Measurements from ENCODE around the gene ANXA11.
"Not testable (repeated sequence)": the region's sequence is repeated elsewhere in the genome, so short reads cannot be mapped to it uniquely, and the experiment has no call there.

The ANXA11 gene

DNA sequence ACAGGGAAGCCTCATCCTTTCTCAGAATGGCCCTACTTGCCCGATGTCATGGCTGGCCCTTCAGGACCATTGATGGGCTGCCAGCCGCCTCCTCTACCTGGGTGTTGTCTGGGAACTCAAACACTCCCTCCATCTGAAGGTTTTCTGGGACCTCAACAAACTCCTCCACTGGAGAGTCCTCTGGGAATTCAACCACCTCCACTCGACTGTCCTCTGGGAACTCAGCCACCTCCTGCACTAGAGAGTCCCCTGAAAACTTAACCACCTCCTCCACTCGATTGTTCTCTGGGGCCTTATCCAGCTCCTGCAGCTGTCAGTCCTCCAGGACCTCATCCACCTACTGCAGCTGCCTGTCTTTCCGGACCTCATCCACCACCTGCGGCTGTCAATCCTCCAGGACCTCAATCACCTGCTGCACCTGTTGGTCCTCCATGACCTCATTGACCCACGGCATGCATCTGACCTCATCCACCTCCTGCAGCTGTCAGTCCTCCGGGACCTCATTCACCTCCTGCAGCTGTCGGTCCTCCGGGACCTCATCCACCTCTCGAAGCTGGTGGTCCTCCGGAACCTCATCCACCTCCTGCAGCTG lies 47.1 kb upstream of the ANXA11 start:
- TF ChIP-seq SCRT1 (tag by site-specific recombination; IDR thresholded peaks at IDR 0.05; ENCODE audit: borderline replicate concordance) = peak; percentile 77
- TF ChIP-seq SCRT2 (tag by site-specific recombination; IDR thresholded peaks at IDR 0.05) = peak; percentile 90
- no peak for TF ChIP-seq WT1 (tag by site-specific recombination; IDR thresholded peaks at IDR 0.05)
- ChIA-PET POLR2A (no interaction called here), CTCF (interaction anchor here (0.9 to 1.2 kb wide), 4 partner anchors 103 to 715 kb away, joined by 3 to 6 read pairs (median 3); no protein-coding TSS in a partner anchor)
- no peak overlapping the region for H3K27ac ChIP-seq (ENCODE audit: extremely low read depth, low read depth, low read length)
- H3K4me1 ChIP-seq (ENCODE audit: control insufficient read depth, insufficient read depth, low read length) = no peaks in the 10 kb centered on the region
- H3K4me3 ChIP-seq (ENCODE audit: low read depth, low read length) = no peak overlapping the region
- H3K36me3 ChIP-seq (ENCODE audit: control insufficient read depth in 2 of 2, insufficient read depth in 1 of 2, low read length in 2 of 2) = no peaks in the 10 kb centered on the region
- H3K9me3 ChIP-seq (ENCODE audit: control insufficient read depth, insufficient read depth, low read depth, low read length) = no peaks in the 10 kb centered on the region

DNA sequence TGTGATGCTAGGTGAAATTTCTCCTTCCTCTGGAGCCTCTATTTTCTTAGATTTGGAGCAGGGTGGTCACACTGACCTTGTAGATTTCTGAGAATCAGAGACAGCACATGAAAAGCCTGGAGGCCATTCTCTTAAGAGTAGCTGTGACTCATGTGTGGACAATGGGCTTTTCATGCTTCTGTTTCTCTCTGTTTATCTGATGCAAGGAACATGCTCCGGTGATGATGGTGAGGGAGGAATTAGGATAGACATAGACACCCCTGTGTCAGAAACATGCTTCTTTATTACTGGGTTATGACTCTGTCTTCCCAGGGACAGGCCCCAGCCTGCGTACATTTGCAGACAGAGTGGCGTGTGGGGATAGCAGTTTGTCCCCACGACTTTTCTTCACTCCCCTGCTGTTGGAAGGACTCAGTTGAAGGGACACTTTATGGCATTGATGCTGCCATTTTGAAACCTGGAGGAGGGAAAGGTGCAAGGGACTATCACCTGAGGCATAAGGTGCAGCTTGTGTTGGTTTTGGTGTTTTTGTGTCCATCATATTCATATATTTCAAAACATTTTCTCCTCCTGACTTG lies 46.5 kb upstream of the ANXA11 start:
- POLR2A ChIA-PET; H3K4me3 ChIP-seq (ENCODE audit: low read depth, low read length); H3K36me3 ChIP-seq (ENCODE audit: control insufficient read depth in 2 of 2, insufficient read depth in 1 of 2, low read length in 2 of 2); H3K27ac ChIP-seq (ENCODE audit: extremely low read depth, low read depth, low read length); H3K4me1 ChIP-seq (ENCODE audit: control insufficient read depth, insufficient read depth, low read length); H3K9me3 ChIP-seq (ENCODE audit: control insufficient read depth, insufficient read depth, low read depth, low read length): not testable (repeated sequence)
- CTCF ChIA-PET = interaction anchor here (0.9 to 1.2 kb wide), 3 partner anchors 102 to 109 kb away, joined by 3 read pairs; no protein-coding TSS in a partner anchor

DNA sequence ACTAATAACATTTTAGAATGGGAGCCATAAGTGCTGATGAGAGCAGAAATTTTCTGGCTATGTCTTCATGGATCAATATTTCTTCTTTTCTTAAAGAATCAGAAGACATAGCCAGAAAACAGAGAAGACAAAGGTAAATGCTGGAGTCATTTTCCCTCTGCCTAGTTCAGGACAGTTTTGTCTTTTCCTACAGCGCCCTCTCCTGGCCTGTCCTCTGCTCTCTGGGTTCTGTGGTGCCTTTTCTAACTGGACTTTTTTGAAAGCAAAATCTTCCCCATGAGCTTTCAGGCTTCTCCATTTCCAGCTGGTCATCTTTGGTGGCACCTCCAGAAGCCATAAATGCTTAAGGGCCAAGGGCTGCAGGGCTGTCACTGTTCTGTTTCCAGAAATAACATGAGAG lies 45.1 kb upstream of the ANXA11 start:
- H3K4me1 ChIP-seq (ENCODE audit: control insufficient read depth, insufficient read depth, low read length); H3K9me3 ChIP-seq (ENCODE audit: control insufficient read depth, insufficient read depth, low read depth, low read length); H3K36me3 ChIP-seq (ENCODE audit: control insufficient read depth in 2 of 2, insufficient read depth in 1 of 2, low read length in 2 of 2); H3K27ac ChIP-seq (ENCODE audit: extremely low read depth, low read depth, low read length); H3K4me3 ChIP-seq (ENCODE audit: low read depth, low read length); CTCF ChIA-PET; POLR2A ChIA-PET: not testable (repeated sequence)

DNA sequence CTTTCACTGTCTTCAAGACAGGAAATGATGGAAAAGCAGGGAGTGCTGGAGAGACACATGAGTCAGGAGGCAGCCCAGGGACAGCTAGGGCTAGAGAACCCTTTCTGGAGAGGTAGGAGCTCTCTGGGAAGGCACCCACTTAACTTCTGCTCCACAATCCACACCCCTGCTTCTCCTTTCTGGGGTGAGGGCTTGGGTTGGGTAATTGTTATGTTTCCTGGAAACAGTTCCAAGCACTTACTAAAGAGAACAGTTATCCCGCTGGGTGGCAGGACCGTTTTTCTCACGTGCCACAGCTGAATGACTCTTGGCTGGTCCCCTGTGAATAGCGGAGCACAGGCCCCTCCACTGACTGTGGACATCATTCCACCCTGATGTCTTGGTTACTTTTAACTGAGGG lies 44.6 kb upstream of the ANXA11 start:
- POLR2A ChIA-PET; H3K4me1 ChIP-seq (ENCODE audit: control insufficient read depth, insufficient read depth, low read length); H3K9me3 ChIP-seq (ENCODE audit: control insufficient read depth, insufficient read depth, low read depth, low read length); CTCF ChIA-PET; H3K4me3 ChIP-seq (ENCODE audit: low read depth, low read length); H3K27ac ChIP-seq (ENCODE audit: extremely low read depth, low read depth, low read length); H3K36me3 ChIP-seq (ENCODE audit: control insufficient read depth in 2 of 2, insufficient read depth in 1 of 2, low read length in 2 of 2): not testable (repeated sequence)

GRCh38 chr10:80247611-80248010 lies 42.3 kb upstream of the ANXA11 start:
- CTCF ChIA-PET; H3K36me3 ChIP-seq (ENCODE audit: control insufficient read depth in 2 of 2, insufficient read depth in 1 of 2, low read length in 2 of 2); H3K4me1 ChIP-seq (ENCODE audit: control insufficient read depth, insufficient read depth, low read length); POLR2A ChIA-PET; H3K27ac ChIP-seq (ENCODE audit: extremely low read depth, low read depth, low read length); H3K9me3 ChIP-seq (ENCODE audit: control insufficient read depth, insufficient read depth, low read depth, low read length); H3K4me3 ChIP-seq (ENCODE audit: low read depth, low read length): not testable (repeated sequence)

DNA sequence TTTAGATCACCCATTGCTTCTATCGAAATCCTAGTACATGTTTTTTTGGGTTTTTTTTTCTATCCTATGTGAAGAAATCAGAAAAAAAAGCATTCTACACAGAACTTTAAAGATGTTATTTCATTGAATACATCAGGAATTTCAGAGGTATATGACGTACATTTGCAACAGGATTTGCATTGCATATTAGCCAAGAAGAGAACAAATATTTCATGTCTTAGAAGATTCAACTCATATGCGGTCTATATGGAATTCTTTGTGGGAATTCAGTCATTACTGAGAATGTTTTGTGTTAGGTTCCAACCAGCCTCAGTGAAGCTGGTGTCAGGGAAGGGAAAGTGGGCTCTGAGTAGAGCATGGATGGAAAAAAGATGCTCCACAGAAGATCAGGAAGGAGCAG lies 39.0 kb upstream of the ANXA11 start:
- H3K27ac ChIP-seq (ENCODE audit: extremely low read depth, low read depth, low read length); POLR2A ChIA-PET; CTCF ChIA-PET; H3K4me3 ChIP-seq (ENCODE audit: low read depth, low read length); H3K4me1 ChIP-seq (ENCODE audit: control insufficient read depth, insufficient read depth, low read length); H3K36me3 ChIP-seq (ENCODE audit: control insufficient read depth in 2 of 2, insufficient read depth in 1 of 2, low read length in 2 of 2); H3K9me3 ChIP-seq (ENCODE audit: control insufficient read depth, insufficient read depth, low read depth, low read length): not testable (repeated sequence)

DNA sequence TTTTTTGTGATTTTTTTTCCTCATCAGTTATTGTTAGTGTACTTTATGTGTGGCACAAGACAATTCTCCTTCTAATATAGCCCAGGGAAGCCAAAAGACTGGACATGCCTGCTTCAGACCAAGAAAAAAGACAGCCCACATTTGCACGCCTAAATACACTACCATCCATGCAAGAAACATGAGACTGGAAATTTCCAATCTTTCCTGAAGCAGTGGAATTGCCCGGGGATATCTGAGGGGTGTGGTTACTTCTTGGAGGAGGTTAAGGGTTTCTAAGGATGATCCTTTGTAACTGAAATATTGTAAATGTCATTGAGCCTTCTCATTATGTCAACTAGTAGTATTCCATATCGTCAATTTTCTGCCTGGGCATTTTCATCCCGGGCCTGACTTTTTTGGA lies 37.0 kb upstream of the ANXA11 start:
- H3K36me3 ChIP-seq (ENCODE audit: control insufficient read depth in 2 of 2, insufficient read depth in 1 of 2, low read length in 2 of 2); H3K4me3 ChIP-seq (ENCODE audit: low read depth, low read length); H3K4me1 ChIP-seq (ENCODE audit: control insufficient read depth, insufficient read depth, low read length); H3K9me3 ChIP-seq (ENCODE audit: control insufficient read depth, insufficient read depth, low read depth, low read length); CTCF ChIA-PET; POLR2A ChIA-PET; H3K27ac ChIP-seq (ENCODE audit: extremely low read depth, low read depth, low read length): not testable (repeated sequence)

DNA sequence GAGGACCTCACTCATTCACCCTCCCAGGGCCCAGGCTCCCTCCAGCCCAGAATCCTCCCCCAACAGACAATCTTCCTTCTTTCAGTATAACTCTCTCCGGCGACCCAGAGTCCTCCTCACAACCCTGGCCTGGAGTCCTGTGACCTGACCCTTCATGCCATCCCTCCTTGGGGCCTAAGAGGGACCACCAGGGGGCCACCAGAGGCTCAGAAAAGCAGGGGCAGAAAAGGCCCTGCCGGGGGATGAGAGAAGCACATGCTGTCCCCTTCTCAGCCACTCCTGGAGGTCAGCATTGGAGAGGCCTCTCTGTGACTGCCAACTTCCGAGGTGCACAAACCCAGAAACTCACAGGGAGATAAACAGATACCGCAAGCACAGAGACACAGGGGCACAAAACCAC lies 31.1 kb upstream of the ANXA11 start:
- H3K36me3 ChIP-seq (ENCODE audit: control insufficient read depth in 2 of 2, insufficient read depth in 1 of 2, low read length in 2 of 2); H3K4me1 ChIP-seq (ENCODE audit: control insufficient read depth, insufficient read depth, low read length); H3K4me3 ChIP-seq (ENCODE audit: low read depth, low read length); CTCF ChIA-PET; H3K27ac ChIP-seq (ENCODE audit: extremely low read depth, low read depth, low read length); H3K9me3 ChIP-seq (ENCODE audit: control insufficient read depth, insufficient read depth, low read depth, low read length); POLR2A ChIA-PET: not testable (repeated sequence)

DNA sequence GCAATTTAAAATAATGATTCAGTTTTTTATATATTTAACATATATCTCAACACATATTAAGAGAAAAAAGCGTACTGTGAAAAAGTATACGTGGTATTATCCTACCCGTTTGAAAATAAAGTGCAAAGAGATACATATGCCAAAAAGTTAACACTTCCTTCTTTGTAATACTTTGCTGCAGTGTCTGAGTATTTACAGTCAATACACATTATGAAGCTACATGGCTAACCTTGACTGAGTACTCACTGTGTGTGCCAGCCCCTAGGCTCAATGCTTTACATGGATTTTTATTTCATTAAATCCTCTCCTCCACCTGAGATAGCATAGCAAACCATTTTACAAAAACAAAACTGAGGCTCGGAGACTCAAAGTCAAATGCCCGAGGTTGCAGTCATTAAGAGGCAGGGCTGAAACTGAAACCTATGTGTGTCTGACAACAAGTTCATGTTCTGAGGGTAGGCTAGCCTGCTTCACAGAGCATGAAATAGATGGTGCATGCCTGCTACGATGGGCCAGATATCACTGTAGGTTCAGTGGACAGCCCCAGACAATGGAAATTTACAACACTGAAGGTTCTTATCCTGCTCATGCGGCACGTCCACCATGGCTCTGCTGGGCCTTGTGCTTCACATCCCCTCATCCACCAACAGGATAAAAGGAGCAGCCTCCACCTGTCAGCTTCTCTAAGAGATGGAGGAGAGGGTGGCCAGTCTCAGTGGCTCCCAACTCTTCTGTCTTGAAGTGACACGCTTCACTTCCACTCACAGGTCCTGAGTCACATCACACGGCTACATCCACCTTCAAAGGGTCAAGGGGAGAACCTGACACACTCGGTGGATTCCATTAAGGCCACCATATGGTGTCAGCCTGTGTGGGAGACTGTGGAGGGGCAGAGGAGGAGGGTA lies 29.2 kb upstream of the ANXA11 start:
- H3K36me3 ChIP-seq (ENCODE audit: control insufficient read depth in 2 of 2, insufficient read depth in 1 of 2, low read length in 2 of 2); H3K4me3 ChIP-seq (ENCODE audit: low read depth, low read length); CTCF ChIA-PET; POLR2A ChIA-PET; H3K9me3 ChIP-seq (ENCODE audit: control insufficient read depth, insufficient read depth, low read depth, low read length); H3K4me1 ChIP-seq (ENCODE audit: control insufficient read depth, insufficient read depth, low read length); H3K27ac ChIP-seq (ENCODE audit: extremely low read depth, low read depth, low read length): not testable (repeated sequence)

DNA sequence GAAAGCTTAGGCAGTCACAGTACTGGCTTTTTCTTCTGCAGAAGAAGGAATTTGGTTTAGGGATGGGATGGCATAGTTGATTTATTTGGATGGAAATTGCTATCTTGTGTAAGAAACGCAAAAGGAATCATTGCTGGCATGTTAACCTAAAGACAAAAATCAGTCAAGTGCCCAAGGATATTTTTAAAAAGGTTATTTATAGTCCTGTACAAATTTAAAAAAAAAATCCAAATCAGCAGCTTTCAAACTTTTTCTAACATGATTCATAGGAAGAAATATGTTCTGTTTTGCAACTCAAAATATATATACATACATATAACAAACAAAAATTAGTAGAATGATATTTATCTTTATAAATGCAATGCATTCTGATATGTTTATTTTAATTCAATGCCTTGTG lies 28.5 kb upstream of the ANXA11 start:
- POLR2A ChIA-PET; CTCF ChIA-PET; H3K36me3 ChIP-seq (ENCODE audit: control insufficient read depth in 2 of 2, insufficient read depth in 1 of 2, low read length in 2 of 2): not testable (repeated sequence)

More for the DNA sequence above, 28.5 kb upstream of the ANXA11 start:
- not testable (repeated sequence) for H3K9me3 ChIP-seq (ENCODE audit: control insufficient read depth, insufficient read depth, low read depth, low read length); H3K4me1 ChIP-seq (ENCODE audit: control insufficient read depth, insufficient read depth, low read length); H3K27ac ChIP-seq (ENCODE audit: extremely low read depth, low read depth, low read length); H3K4me3 ChIP-seq (ENCODE audit: low read depth, low read length)

Data from HEK293 (cell line).